Heart right ventricle (tissue), 16 donors: ENCODE data around the gene COCH. TPM values are rescaled to one million over a fixed set of nuclear protein-coding genes. Genes with fewer than 3 reads are reported as not detected.

Experiments
- ATAC-seq, 8 donors: fragments of 200-7000 bp; cut with Tn5 transposase; one replicate each; pipeline ENCODE4 v1.9.1; 2020; ENCODE audit warnings: mild to moderate bottlenecking in 8 of 8, moderate library complexity in 8 of 8, moderate number of reproducible peaks in 1 of 8
- DNase-seq, 2 donors: peaks; one replicate each; pipeline ENCODE4 v3.0.0-alpha.2; 2020
- H3K27ac ChIP-seq, 10 donors: fragments of 200-600 bp; sonication (generic) in 2 of 10; one replicate each; pipeline versions ENCODE4 v1.5.0 to v1.8.0; 2020 to 2022; ENCODE audit warnings: mild to moderate bottlenecking in 3 of 10
- H3K27me3 ChIP-seq, 7 donors: fragments of 200-600 bp; one replicate each; pipeline ENCODE4 v1.8.0; 2021 to 2022; ENCODE audit warnings: mild to moderate bottlenecking in 2 of 7
- H3K36me3 ChIP-seq, 9 donors: fragments of 200-600 bp; sonication (generic) in 1 of 9; one replicate each; pipeline versions ENCODE4 v1.5.0 to v1.8.0; 2020 to 2022; ENCODE audit warnings: mild to moderate bottlenecking in 2 of 9
- H3K4me1 ChIP-seq, 9 donors: fragments of 200-600 bp; sonication (generic) in 1 of 9; one replicate each; pipeline versions ENCODE4 v1.5.0 to v1.8.0; 2020 to 2022; ENCODE audit warnings: mild to moderate bottlenecking in 4 of 9
- H3K4me3 ChIP-seq, 10 donors: fragments of 200-600 bp; sonication (generic) in 2 of 10; one replicate each; pipeline versions ENCODE4 v1.5.0 to v1.8.0; 2020 to 2022; ENCODE audit warnings: mild to moderate bottlenecking in 7 of 10, moderate library complexity in 2 of 10
- H3K9me3 ChIP-seq, 11 donors: fragments of 200-600 bp in 10 of 11; sonication (generic) in 2 of 11; one replicate each; pipeline versions ENCODE4 v1.5.0 to v1.8.0; 2013 to 2022; ENCODE audit warnings: mild to moderate bottlenecking in 2 of 11, control low read depth in 1 of 11, moderate library complexity in 1 of 11
- WGBS, 2 donors: extraction: QIAGEN DNeasy Blood & Tissue Kit; methylation state at CpG; one replicate each; pipeline ENCODE4 v1.1.7; 2013; ENCODE audit warnings: inconsistent platforms in 1 of 2; 5-methylcytosine and 5-hydroxymethylcytosine counted together
- intact Hi-C, 10 donors: fragments of 100-400 bp; cut with DNase I; formaldehyde crosslinking; loops; one replicate each; pipeline versions ENCODE4 v1.11.1 to v1.14.2; 2022
- polyA plus RNA-seq, 2 donors: library from polyadenylated mRNA; stranded (reverse); fragments of 200-250 nt; gene quantifications; one replicate each; pipeline ENCODE4 v1.2.3, GENCODE V29; 2013
- total RNA-seq, 10 donors: library from RNA; stranded (reverse); fragmentation: NEBNext Ultra II Directional in 3 of 10; extraction: Animal tissue kit (Norgen Biotek cat#: 25700) in 3 of 10; gene quantifications; one replicate each; pipeline versions ENCODE4 v1.2.1 to v1.2.4, GENCODE V29; 2021 to 2023
- TF ChIP-seq, protein P1 (sequence below), 9 donors: fragments of 200-600 bp; sonication (generic) in 2 of 9; IDR thresholded peaks; one replicate each; pipeline versions ENCODE4 v1.5.0 to v1.8.0; 2021 to 2022; ENCODE audit warnings: antibody characterized with exemption in 9 of 9, mild to moderate bottlenecking in 5 of 9, moderate library complexity in 1 of 9
- donor health status: Arrhythmogenic right ventricular cardiomyopathy.
- donor health status: ischemic (EF 13 %, LVEDD 7.1; RV severe dilation, severe dysfunction).
- donor health status: healthy with polysubstance abuse.
- donor health status: DM: no; HTN: yes; CAD: no.
- donor health status: DM: no; HTN: no; CAD: no.
- donor health status: ischemic (EF 25% LVEDD 6.9; RV normal size, moderate dysfunction).
- donor health status: ischemic (EF 25% LVEDD 5.7; RV mildly dilated, moderate dysfunction).
- donor health status: healthy.
- donor health status: DM: yes; HTN: yes; CAD: no.
- donor health status: Ischemic cardiomyopathy.
- donor health status: ischemic (EF 35%, LVEDD 5.7; RV mildly dilated, moderate dysfunction).
- donor health status: nonischemic (EF 11% LVEDD 7.7; RV severe dilation, severe dysfunction).
- donor health status: DM: yes; HTN: yes; CAD: no.
- donor health status: PGD.
- donor health status: ischemic (EF 29% LVEDD 5.4; RV normal size, mild dysfunction).
- donor health status: nonischemic (EF 23%, LVEDD 6.1; RV moderate dilation, normal function).

The COCH gene
- total and polyA plus RNA-seq, 12 donors: 0.13 to 2.9 (median 0.94) TPM

- H3K4me1 ChIP-seq: no peaks in the 10 kb centered on the region
- H3K36me3 ChIP-seq: no peaks in the 10 kb centered on the region
- peaks cover 0 to 7% (median 0%) of the 10 kb centered on the region in 11 donors for H3K9me3 ChIP-seq
- H3K4me3 ChIP-seq: no peak overlapping the region
- 46 to 71% methylated on average over 2 of the region's 2 CpGs for WGBS, 2 donors
- no peak overlapping the region for H3K27ac ChIP-seq
- H3K27me3 ChIP-seq: peaks cover 0 to 5% (median 0%) of the 10 kb centered on the region in 7 donors
- TF ChIP-seq, protein P1, sequence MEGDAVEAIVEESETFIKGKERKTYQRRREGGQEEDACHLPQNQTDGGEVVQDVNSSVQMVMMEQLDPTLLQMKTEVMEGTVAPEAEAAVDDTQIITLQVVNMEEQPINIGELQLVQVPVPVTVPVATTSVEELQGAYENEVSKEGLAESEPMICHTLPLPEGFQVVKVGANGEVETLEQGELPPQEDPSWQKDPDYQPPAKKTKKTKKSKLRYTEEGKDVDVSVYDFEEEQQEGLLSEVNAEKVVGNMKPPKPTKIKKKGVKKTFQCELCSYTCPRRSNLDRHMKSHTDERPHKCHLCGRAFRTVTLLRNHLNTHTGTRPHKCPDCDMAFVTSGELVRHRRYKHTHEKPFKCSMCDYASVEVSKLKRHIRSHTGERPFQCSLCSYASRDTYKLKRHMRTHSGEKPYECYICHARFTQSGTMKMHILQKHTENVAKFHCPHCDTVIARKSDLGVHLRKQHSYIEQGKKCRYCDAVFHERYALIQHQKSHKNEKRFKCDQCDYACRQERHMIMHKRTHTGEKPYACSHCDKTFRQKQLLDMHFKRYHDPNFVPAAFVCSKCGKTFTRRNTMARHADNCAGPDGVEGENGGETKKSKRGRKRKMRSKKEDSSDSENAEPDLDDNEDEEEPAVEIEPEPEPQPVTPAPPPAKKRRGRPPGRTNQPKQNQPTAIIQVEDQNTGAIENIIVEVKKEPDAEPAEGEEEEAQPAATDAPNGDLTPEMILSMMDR (IDR thresholded peaks at IDR 0.05): no peak
- intact Hi-C loops: no loop called here
- no peak for DNase-seq
- no peak for ATAC-seq
Observed at GRCh38 chr14:30838351-30838750, 36.0 kb upstream of the COCH start.

DNA sequence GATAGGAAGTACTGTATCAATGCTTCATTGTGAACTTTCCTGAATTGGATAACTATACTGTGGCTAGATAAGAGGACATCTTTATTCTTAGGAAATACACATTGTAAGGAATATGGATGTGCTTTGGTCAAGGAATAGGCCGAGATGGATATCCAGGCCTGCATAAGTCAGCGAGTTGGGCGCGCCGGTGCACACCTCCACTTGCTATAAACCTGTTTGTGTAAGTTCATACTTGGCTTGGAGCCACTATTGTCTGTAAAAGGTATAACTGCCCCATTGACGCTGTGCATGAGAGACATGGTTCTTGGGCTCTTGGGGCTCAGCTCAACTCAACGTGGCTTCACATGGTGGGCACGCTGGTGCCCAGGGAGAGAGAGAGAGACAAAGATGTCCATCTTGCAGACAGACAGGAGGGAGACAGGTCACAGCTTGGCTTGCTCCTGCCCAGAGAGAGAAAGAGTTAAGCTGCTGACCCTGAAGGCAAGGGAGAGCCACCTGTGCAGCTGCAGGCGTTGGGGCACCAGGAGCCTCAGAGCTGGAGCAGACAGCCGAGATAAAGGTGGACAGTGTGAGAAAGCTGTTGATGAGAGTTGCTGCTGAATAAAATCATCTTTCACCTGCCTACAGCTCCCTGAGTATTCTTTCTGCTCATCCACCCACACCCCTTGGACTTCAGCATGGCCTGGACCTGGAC, 34.1 kb upstream of the COCH start:
- TF ChIP-seq, protein P1 (IDR thresholded peaks at IDR 0.05): no peak
- ATAC-seq (no peak), DNase-seq (no peak)
- H3K27ac ChIP-seq: no peak overlapping the region
- H3K4me3 ChIP-seq: no peak overlapping the region
- no peaks in the 10 kb centered on the region for H3K9me3 ChIP-seq
- H3K36me3 ChIP-seq: no peaks in the 10 kb centered on the region
- no peaks in the 10 kb centered on the region for H3K4me1 ChIP-seq
- WGBS, 2 donors: 85 to 87% methylated on average over 10 of the region's 10 CpGs
- intact Hi-C loops: no loop called here
- H3K27me3 ChIP-seq: peaks cover 0 to 11% (median 0%) of the 10 kb centered on the region in 7 donors

GRCh38 chr14:30842431-30842830, 31.9 kb upstream of the COCH start:
- intact Hi-C loops: no loop called here
- Histone ChIP-seq H3K27me3 (peaks cover 0 to 12% (median 4%) of the 10 kb centered on the region in 7 donors), H3K4me3 (no peak overlapping the region), H3K36me3 (no peaks in the 10 kb centered on the region), H3K27ac (no peak overlapping the region), H3K9me3 (no peaks in the 10 kb centered on the region), H3K4me1 (no peaks in the 10 kb centered on the region)
- DNase-seq: no peak
- no peak for ATAC-seq
- TF ChIP-seq, protein P1 (IDR thresholded peaks at IDR 0.05): no peak

GRCh38 chr14:30848449-30849240, 25.7 kb upstream of the COCH start:
- no peak overlapping the region for H3K4me3 ChIP-seq
- ATAC-seq (no peak), DNase-seq (no peak)
- H3K9me3 ChIP-seq: no peaks in the 10 kb centered on the region
- WGBS, 2 donors: 81 to 88% methylated on average over 4 of the region's 4 CpGs
- peaks cover 0 to 9% (median 0%) of the 10 kb centered on the region in 9 donors for H3K4me1 ChIP-seq
- H3K27me3 ChIP-seq: peaks cover 0 to 26% (median 10%) of the 10 kb centered on the region in 7 donors
- no peak overlapping the region for H3K27ac ChIP-seq
- no peaks in the 10 kb centered on the region for H3K36me3 ChIP-seq
- TF ChIP-seq, protein P1 (IDR thresholded peaks at IDR 0.05): no peak
- intact Hi-C loops: no loop called here
